ENCODE data around the gene TTC9C.

- TF ChIP-seq, protein P1, sequence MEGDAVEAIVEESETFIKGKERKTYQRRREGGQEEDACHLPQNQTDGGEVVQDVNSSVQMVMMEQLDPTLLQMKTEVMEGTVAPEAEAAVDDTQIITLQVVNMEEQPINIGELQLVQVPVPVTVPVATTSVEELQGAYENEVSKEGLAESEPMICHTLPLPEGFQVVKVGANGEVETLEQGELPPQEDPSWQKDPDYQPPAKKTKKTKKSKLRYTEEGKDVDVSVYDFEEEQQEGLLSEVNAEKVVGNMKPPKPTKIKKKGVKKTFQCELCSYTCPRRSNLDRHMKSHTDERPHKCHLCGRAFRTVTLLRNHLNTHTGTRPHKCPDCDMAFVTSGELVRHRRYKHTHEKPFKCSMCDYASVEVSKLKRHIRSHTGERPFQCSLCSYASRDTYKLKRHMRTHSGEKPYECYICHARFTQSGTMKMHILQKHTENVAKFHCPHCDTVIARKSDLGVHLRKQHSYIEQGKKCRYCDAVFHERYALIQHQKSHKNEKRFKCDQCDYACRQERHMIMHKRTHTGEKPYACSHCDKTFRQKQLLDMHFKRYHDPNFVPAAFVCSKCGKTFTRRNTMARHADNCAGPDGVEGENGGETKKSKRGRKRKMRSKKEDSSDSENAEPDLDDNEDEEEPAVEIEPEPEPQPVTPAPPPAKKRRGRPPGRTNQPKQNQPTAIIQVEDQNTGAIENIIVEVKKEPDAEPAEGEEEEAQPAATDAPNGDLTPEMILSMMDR (conservative IDR thresholded peaks at IDR 0.05): no peak
- no peak for TF ChIP-seq EZH2 (IDR thresholded peaks at IDR 0.05; ENCODE audit: low read depth)
These were observed 19.9 kb upstream of the TTC9C start for GRCh38 chr11:62708392-62708791.

Measured in PC-9 (cell line).